Spleen (tissue), 13 donors: ENCODE measurements around the gene ISL2. TPM values are rescaled to one million over a fixed set of nuclear protein-coding genes. Genes with fewer than 3 reads are reported as not detected.
"Not testable (repeated sequence)": the region's sequence is repeated elsewhere in the genome, so short reads cannot be mapped to it uniquely, and the experiment has no call there.

ENCODE experiments used
- DNase-seq: peaks from one replicate; pipeline ENCODE4 v3.0.0-alpha.2; 2020
- H3K27ac ChIP-seq, 8 donors: fragments of 200-600 bp; sonication (generic) in 7 of 8; 1 replicate in 4 of 8; 2 replicates in 4 of 8; pipeline versions ENCODE4 v1.5.0 to v1.8.0; 2016 to 2021; ENCODE audit warnings: inconsistent platforms in 4 of 8, mild to moderate bottlenecking in 4 of 8, moderate library complexity in 1 of 8
- H3K27me3 ChIP-seq, 7 donors: fragments of 200-600 bp; sonication (generic) in 6 of 7; replicated peaks in 1 of 7; 1 replicate in 4 of 7; 2 replicates in 3 of 7; pipeline versions ENCODE4 v1.5.0 to v1.8.0; 2016 to 2021; ENCODE audit warnings: inconsistent platforms in 3 of 7, mild to moderate bottlenecking in 1 of 7
- H3K36me3 ChIP-seq, 6 donors: fragments of 200-600 bp; sonication (generic) in 5 of 6; 1 replicate in 4 of 6; 2 replicates in 2 of 6; pipeline versions ENCODE4 v1.5.0 to v1.8.0; 2016 to 2021; ENCODE audit warnings: inconsistent platforms in 2 of 6
- H3K4me1 ChIP-seq, 6 donors: fragments of 200-600 bp; sonication (generic) in 5 of 6; 1 replicate in 3 of 6; 2 replicates in 3 of 6; pipeline versions ENCODE4 v1.5.0 to v1.8.0; 2016 to 2021; ENCODE audit warnings: inconsistent platforms in 3 of 6
- H3K4me3 ChIP-seq, 8 donors: fragments of 200-600 bp; sonication (generic) in 7 of 8; 1 replicate in 4 of 8; 2 replicates in 4 of 8; pipeline versions ENCODE4 v1.5.0 to v1.8.0; 2016 to 2021; ENCODE audit warnings: inconsistent platforms in 4 of 8, mild to moderate bottlenecking in 4 of 8, moderate library complexity in 2 of 8
- H3K9me3 ChIP-seq, 8 donors: fragments of 200-600 bp; sonication (generic) in 7 of 8; 1 replicate in 4 of 8; 2 replicates in 4 of 8; pipeline versions ENCODE4 v1.5.0 to v1.8.0; 2016 to 2021; ENCODE audit warnings: inconsistent platforms in 4 of 8
- CTCF ChIP-seq, 11 experiments: fragments of 200-600 bp in 7 of 11; fragments of 450-650 bp in 4 of 11; sonication (generic) in 4 of 11; IDR thresholded peaks in 8 of 11; conservative IDR thresholded peaks in 3 of 11; 1 replicate in 7 of 11; 2 replicates in 4 of 11; pipeline versions ENCODE4 v1.4.0 to v1.8.0; 2016 to 2021; ENCODE audit warnings: antibody characterized with exemption in 11 of 11, inconsistent platforms in 4 of 11, mild to moderate bottlenecking in 1 of 11
- POLR2A ChIP-seq, 3 donors: fragments of 450-650 bp; IDR thresholded peaks; one replicate each; pipeline ENCODE4 v1.5.1; 2017; ENCODE audit warnings: antibody characterized with exemption in 3 of 3, mild to moderate bottlenecking in 1 of 3
- POLR2AphosphoS5 ChIP-seq, 3 donors: sonication (generic); formaldehyde crosslinking; IDR thresholded peaks; one replicate each; pipeline ENCODE4 v1.5.1; 2017; ENCODE audit warnings: antibody characterized with exemption in 3 of 3
- WGBS, 5 donors: extraction: QIAGEN DNeasy Blood & Tissue Kit in 3 of 5; methylation state at CpG; one replicate each; pipeline versions ENCODE4 v1.1.5 to v1.1.7; 2013 to 2018; 5-methylcytosine and 5-hydroxymethylcytosine counted together
- intact Hi-C: fragments of 100-400 bp; cut with DNase I; formaldehyde crosslinking; loops from one replicate; pipeline ENCODE4 v1.15.0; 2023; ENCODE audit warnings: low total_unique reads
- long read RNA-seq, 2 donors: transcript quantifications; one replicate each; lab custom pipeline, GENCODE V29; 2026
- polyA plus RNA-seq, 3 donors: library from polyadenylated mRNA; stranded (reverse); fragments of 200-250 nt; gene quantifications; one replicate each; pipeline ENCODE4 v1.2.1, GENCODE V29; 2013
- total RNA-seq, 7 donors: library from RNA; depleted of rRNA in 3 of 7; stranded (reverse); fragments of >200 nt in 3 of 7; fragmentation: NEBNext Ultra II Directional in 4 of 7; extraction: Animal tissue kit (Norgen Biotek cat#: 25700) in 4 of 7; gene quantifications; one replicate each; pipeline versions ENCODE4 v1.1.0 to v1.2.1, GENCODE V29; 2016 to 2021
- donor health status: healthy with polysubstance abuse.
- donor health status: DM: no; HTN: no; CAD: no; lungs with moderate emphysema.
- donor health status: DM: no; HTN: no; CAD: no.
- donor health status: Bipolar disorder and iron deficiency.
- donor health status: healthy.
- donor health status: DM: no; HTN: no; CAD: no.
- donor health status: DM: yes; HTN: yes; CAD: no.

Gene ISL2
- total RNA-seq (1 to 10 TPM in 1 of 7 donors, under 1 TPM in 6; 0.32 to 1.1 (median 0.52) TPM), polyA plus RNA-seq (under 1 TPM; 0.20 to 0.29 (median 0.22) TPM)
- long read RNA-seq, donor 1: 0 reads
- long read RNA-seq, donor 2: 0 reads

DNA sequence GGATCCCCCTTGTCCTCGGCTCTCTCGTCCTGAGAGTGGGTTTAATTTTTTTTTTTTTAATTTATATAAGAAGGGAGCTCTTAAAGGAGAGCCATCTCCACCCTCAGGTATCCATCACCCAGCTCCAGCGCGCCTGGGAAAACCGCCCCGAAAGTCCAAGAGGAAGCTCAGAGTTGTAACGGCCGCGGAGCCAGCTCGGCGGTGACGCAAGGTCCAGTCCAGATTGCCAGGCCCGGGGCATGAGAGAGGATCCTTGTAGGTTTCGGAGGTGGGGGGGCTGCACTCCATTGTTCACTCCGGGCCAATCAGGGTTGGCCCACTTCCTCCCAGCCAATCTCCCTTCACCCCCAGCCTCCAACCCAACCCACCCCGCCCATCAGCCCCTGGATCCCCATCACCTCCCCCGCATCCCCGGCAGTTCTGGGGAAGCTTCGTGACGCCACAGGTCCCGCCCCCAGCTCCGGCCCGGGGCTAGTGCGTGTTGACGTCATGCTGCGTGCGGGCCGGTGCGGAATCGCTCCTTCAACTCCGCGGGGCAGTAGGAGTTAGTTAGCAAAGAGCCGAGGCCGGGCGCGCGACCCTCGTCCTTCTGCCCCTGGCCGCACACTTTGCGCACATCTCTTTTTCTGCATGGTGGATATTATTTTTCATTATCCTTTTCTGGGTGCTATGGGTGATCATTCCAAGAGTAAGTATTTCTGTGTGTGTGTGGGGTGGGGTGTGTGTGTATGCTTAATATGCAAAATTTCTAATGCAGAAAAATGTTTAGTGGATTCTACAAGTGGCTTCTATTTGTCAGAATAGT, at the start of gene ISL2:
TSS of gene ISL2 (plus strand) at position 520 of the 805 bp plus-strand sequence. CDS start at position 631, 111 bp downstream.
- peak within 1 kb of the TSS in 5 of 8 donors; percentile 44 to 82 (median 64) for H3K27ac ChIP-seq
- intact Hi-C loops: no loop called here
- WGBS, 5 donors: 3 to 6% (median 4%) methylated on average over 29 to 40 of the region's 40 CpGs
- H3K4me1 ChIP-seq: peaks cover 38 to 68% (median 65%) of the 10 kb centered on the region in 6 donors
- H3K9me3 ChIP-seq: peaks cover 0 to 3% (median 0%) of the 10 kb centered on the region in 8 donors
- no peaks in the 10 kb centered on the region for H3K36me3 ChIP-seq
- peaks cover 20 to 96% (median 86%) of the 10 kb centered on the region in 7 donors for H3K27me3 ChIP-seq
- TF ChIP-seq CTCF (IDR thresholded peaks at IDR 0.05 in 8 of 11, conservative IDR thresholded peaks at IDR 0.05 in 3 of 11) (no peak), POLR2A (IDR thresholded peaks at IDR 0.05) (no peak), POLR2AphosphoS5 (IDR thresholded peaks at IDR 0.05) (peak; percentile 11 to 72 (median 53))
- DNase-seq: peak; percentile 91
- peak within 1 kb of the TSS in 7 of 8 donors; percentile 17 to 67 (median 32) for H3K4me3 ChIP-seq

DNA sequence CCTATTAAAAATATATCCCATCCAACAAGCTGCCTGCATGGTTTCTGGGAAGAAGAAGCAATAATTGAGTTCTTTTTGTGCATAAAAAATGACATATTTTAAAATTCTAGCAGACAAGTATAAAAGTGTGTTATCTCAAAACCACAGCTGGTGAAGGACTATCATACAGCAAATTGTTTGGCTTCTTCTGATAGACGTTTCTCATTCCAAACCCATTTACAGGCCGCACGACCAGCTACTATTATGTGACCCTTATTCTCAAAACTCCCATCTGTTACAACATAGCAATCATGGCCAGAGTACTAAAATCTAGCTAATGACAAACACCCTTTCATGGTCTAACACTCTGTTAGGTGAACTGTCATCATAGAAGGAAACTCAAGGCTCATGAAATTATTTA, 47.0 kb upstream of the ISL2 start:
- Histone ChIP-seq H3K27me3 (no peaks in the 10 kb centered on the region), H3K4me1 (peaks cover 3 to 37% (median 18%) of the 10 kb centered on the region in 6 donors), H3K4me3 (no peak overlapping the region), H3K9me3 (no peaks in the 10 kb centered on the region), H3K36me3 (peaks cover 0 to 67% (median 11%) of the 10 kb centered on the region in 6 donors), H3K27ac (no peak overlapping the region)
- intact Hi-C loops: no loop called here
- DNase-seq: no peak
- TF ChIP-seq POLR2AphosphoS5 (IDR thresholded peaks at IDR 0.05) (no peak), CTCF (IDR thresholded peaks at IDR 0.05 in 8 of 11, conservative IDR thresholded peaks at IDR 0.05 in 3 of 11) (no peak), POLR2A (IDR thresholded peaks at IDR 0.05) (no peak)
- WGBS, 5 donors: 66 to 86% (median 82%) methylated on average over 3 of the region's 3 CpGs

GRCh38 chr15:76293361-76293760, 43.2 kb upstream of the ISL2 start:
- Histone ChIP-seq H3K9me3 (no peaks in the 10 kb centered on the region), H3K36me3 (peaks cover 0 to 35% (median 3%) of the 10 kb centered on the region in 6 donors), H3K4me1 (peaks cover 0 to 30% (median 7%) of the 10 kb centered on the region in 6 donors), H3K4me3 (no peak overlapping the region), H3K27me3 (no peaks in the 10 kb centered on the region), H3K27ac (no peak overlapping the region)
- no peak for DNase-seq
- WGBS, 5 donors: 28 to 55% (median 41%) methylated on average over 1 of the region's 1 CpG
- intact Hi-C loops: no loop called here
- no peak for TF ChIP-seq POLR2A (IDR thresholded peaks at IDR 0.05)
- no peak for TF ChIP-seq CTCF (IDR thresholded peaks at IDR 0.05 in 8 of 11, conservative IDR thresholded peaks at IDR 0.05 in 3 of 11)
- TF ChIP-seq POLR2AphosphoS5 (IDR thresholded peaks at IDR 0.05): no peak

DNA sequence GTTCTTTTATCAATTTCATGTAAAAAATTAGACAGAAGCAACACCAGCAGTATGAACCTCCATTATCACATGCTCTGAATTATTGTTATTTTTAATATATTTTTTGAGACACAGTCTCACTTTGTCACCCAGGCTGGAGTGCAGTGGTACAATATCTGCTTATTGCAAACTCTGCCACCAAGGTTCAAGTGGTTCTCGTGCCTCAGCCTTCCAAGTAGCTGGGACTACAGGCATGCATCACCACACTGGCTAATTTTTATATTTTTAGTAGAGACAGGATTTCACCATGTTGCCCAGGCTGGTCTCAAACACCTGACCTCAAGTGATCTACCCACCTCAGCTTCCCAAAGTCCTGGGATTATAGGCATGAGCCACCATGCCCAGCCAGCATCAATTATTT, 42.1 kb upstream of the ISL2 start:
- peaks cover 0 to 41% (median 14%) of the 10 kb centered on the region in 6 donors for H3K4me1 ChIP-seq
- peaks cover 0 to 35% (median 3%) of the 10 kb centered on the region in 6 donors for H3K36me3 ChIP-seq
- H3K4me3 ChIP-seq, H3K27ac ChIP-seq, DNase-seq, H3K9me3 ChIP-seq, H3K27me3 ChIP-seq, intact Hi-C loops: not testable (repeated sequence)
- 89 to 100% (median 96%) methylated on average over 1 of the region's 1 CpG for WGBS, 5 donors
